B cell (primary cell): ENCODE data around the gene NCOA3. TPM values are rescaled to one million over a fixed set of nuclear protein-coding genes. Genes with fewer than 3 reads are reported as not detected.

ENCODE experiments used
- ATAC-seq: fragments of 200-7000 bp; cut with Tn5 transposase; one replicate; pipeline ENCODE4 v1.10.0; 2021; ENCODE audit warnings: low read depth, mild to moderate bottlenecking, moderate number of reproducible peaks, moderate library complexity
- CTCF ChIA-PET: fragments of 350-600 bp; sonication (Branson Sonifier 250); formaldehyde crosslinking; loops from one replicate; lab custom pipeline; 2021; ENCODE audit warnings: antibody characterized with exemption, inconsistent platforms; lab: Charles Lee
- POLR2A ChIA-PET: fragments of 350-600 bp; sonication (Branson Sonifier 250); formaldehyde crosslinking; loops from one replicate; lab custom pipeline; 2021; ENCODE audit warnings: antibody characterized with exemption; lab: Charles Lee
- DNase-seq: peaks from one replicate; pipeline ENCODE4 v3.0.0; 2013
- H2AFZ ChIP-seq: 2 replicates; pipeline ENCODE4 v1.6.1; 2012; ENCODE audit warnings: mild to moderate bottlenecking, low read depth, low read length; ENCODE audit not compliant: insufficient read depth, poor library complexity, severe bottlenecking
- H3K27ac ChIP-seq, 2 donors: 1 replicate in 1 of 2; 2 replicates in 1 of 2; pipeline ENCODE4 v1.5.1; 2012 to 2013; ENCODE audit warnings: low read length in 2 of 2, mild to moderate bottlenecking in 2 of 2, moderate library complexity in 1 of 2
- H3K27me3 ChIP-seq, 4 experiments: fragments of 200-600 bp in 1 of 4; sonication (generic) in 1 of 4; replicated peaks in 1 of 4; 1 replicate in 2 of 4; 2 replicates in 2 of 4; pipeline versions ENCODE4 v1.6.1 to v1.7.0; 2013 to 2016; ENCODE audit warnings: low read length in 3 of 4, mild to moderate bottlenecking in 2 of 4, mixed read lengths in 1 of 4, moderate library complexity in 1 of 4; ENCODE audit not compliant: insufficient read depth in 4 of 4, control insufficient read depth in 3 of 4; ENCODE audit errors: control extremely low read depth in 1 of 4
- H3K36me3 ChIP-seq, 2 experiments: replicated peaks in 1 of 2; 1 replicate in 1 of 2; 2 replicates in 1 of 2; pipeline versions ENCODE4 v1.6.1 to v1.7.1; 2013; ENCODE audit warnings: low read length in 1 of 2; ENCODE audit not compliant: insufficient read depth in 2 of 2, control insufficient read depth in 1 of 2; ENCODE audit errors: control extremely low read depth in 1 of 2, extremely low read depth in 1 of 2
- H3K4me1 ChIP-seq, 2 donors: fragments of 200-600 bp in 1 of 2; sonication (generic) in 1 of 2; 1 replicate in 1 of 2; 2 replicates in 1 of 2; pipeline versions ENCODE4 v1.5.1 to v1.6.1; 2013 to 2017; ENCODE audit warnings: low read length in 2 of 2; ENCODE audit not compliant: control insufficient read depth in 2 of 2, insufficient read depth in 2 of 2
- H3K4me2 ChIP-seq: replicated peaks from 2 replicates; pipeline ENCODE3; 2012; ENCODE audit warnings: mild to moderate bottlenecking, low read depth, low read length; ENCODE audit not compliant: poor library complexity, severe bottlenecking
- H3K4me3 ChIP-seq, 5 experiments: fragments of 200-600 bp in 1 of 5; sonication (generic) in 1 of 5; 1 replicate in 3 of 5; 2 replicates in 2 of 5; pipeline versions ENCODE4 v1.5.1 to v1.7.0; 2011 to 2016; ENCODE audit warnings: low read length in 4 of 5, mild to moderate bottlenecking in 4 of 5, low read depth in 2 of 5, control low read depth in 1 of 5, moderate library complexity in 1 of 5; ENCODE audit not compliant: insufficient read depth in 1 of 5; ENCODE audit errors: control extremely low read depth in 1 of 5, extremely low read depth in 1 of 5
- H3K79me2 ChIP-seq: fragments of 200-600 bp; sonication (generic); one replicate; pipeline ENCODE4 v1.6.0; 2016; ENCODE audit warnings: low read length; ENCODE audit not compliant: control insufficient read depth, insufficient read depth
- H3K9ac ChIP-seq: fragments of 200-600 bp; sonication (generic); 2 replicates; pipeline ENCODE4 v1.6.1; 2017; ENCODE audit warnings: mild to moderate bottlenecking, low read length, moderate library complexity
- H3K9me3 ChIP-seq, 3 donors: one replicate each; pipeline versions ENCODE4 v1.6.1 to v1.7.1; 2013; ENCODE audit warnings: low read length in 2 of 3; ENCODE audit not compliant: control insufficient read depth in 2 of 3, insufficient read depth in 1 of 3; ENCODE audit errors: control extremely low read depth in 1 of 3
- H4K20me1 ChIP-seq: 2 replicates; pipeline ENCODE4 v1.6.0; 2012; ENCODE audit warnings: mild to moderate bottlenecking, low read length; ENCODE audit not compliant: insufficient read depth, control insufficient read depth, poor library complexity, severe bottlenecking
- H3K27ac Mint-ChIP-seq: one replicate; pipeline ENCODE4 v1.8.0; 2021; ENCODE audit warnings: mixed read lengths
- H3K27me3 Mint-ChIP-seq: one replicate; pipeline ENCODE4 v1.8.0; 2021; ENCODE audit warnings: mixed read lengths
- H3K4me1 Mint-ChIP-seq: one replicate; pipeline ENCODE4 v1.8.0; 2021; ENCODE audit warnings: mixed read lengths
- H3K4me3 Mint-ChIP-seq: one replicate; pipeline ENCODE4 v1.8.0; 2021; ENCODE audit warnings: mixed read lengths
- H3K9me3 Mint-ChIP-seq: one replicate; pipeline ENCODE4 v1.8.0; 2022; ENCODE audit warnings: mixed read lengths; ENCODE audit not compliant: insufficient read depth
- EZH2 ChIP-seq: IDR thresholded peaks from 2 replicates; pipeline ENCODE4 v1.6.1; 2012; ENCODE audit warnings: borderline replicate concordance, low read depth, mild to moderate bottlenecking, moderate library complexity, low read length; ENCODE audit not compliant: insufficient read depth, poor library complexity, severe bottlenecking
- WGBS: methylation state at CpG from one replicate; pipeline ENCODE4 v1.1.5; 2013; ENCODE audit warnings: missing lambda C conversion rate; ENCODE audit not compliant: insufficient coverage; 5-methylcytosine and 5-hydroxymethylcytosine counted together
- intact Hi-C: fragments of 100-400 bp; cut with micrococcal nuclease; formaldehyde crosslinking; loops from one replicate; pipeline ENCODE4 v1.10.0; 2022
- polyA plus RNA-seq: library from polyadenylated mRNA; depleted of rRNA; stranded (reverse); fragments of >200 nt; gene quantifications from 2 replicates; pipeline ENCODE4 v1.2.3, GENCODE V29; 2012
- total RNA-seq, 2 donors: library from RNA; stranded (reverse); fragments of 120-200 nt in 1 of 2; gene quantifications; 1 replicate in 1 of 2; 2 replicates in 1 of 2; pipeline versions ENCODE4 v1.2.3 to v1.2.4, GENCODE V29; 2013 to 2022
- TF ChIP-seq, protein P1 (sequence below): fragments of 200-600 bp; IDR thresholded peaks from one replicate; pipeline ENCODE4 v1.8.0; 2022; ENCODE audit warnings: antibody characterized with exemption, mild to moderate bottlenecking

Gene NCOA3
- total and polyA plus RNA-seq, 2 donors (not counting 1 experiment from before 2014, with no cell fraction given) = 54.0 to 309 TPM

DNA sequence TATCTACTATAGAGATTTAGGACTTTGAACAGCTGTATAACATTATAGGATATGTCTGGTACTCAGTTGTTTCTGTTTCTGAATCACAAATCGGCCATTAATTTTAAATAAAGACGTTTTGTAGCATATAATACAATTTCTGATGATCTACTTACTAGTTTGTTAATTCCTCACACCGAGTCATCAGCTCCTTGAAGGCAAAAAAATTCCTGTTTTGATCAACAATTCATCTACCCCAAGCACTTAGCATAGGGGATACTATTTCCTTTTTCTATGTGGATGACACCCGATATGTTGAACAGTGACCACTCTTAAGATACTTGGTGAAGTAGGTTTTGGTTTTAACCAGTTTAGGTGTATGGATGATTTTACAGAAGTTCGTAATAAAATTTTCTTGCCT lies 107.3 kb downstream of the NCOA3 start:
- H3K27ac ChIP-seq = peak overlapping the region in 1 of 2 donors; percentile 0
- no peak overlapping the region for H3K27ac Mint-ChIP-seq
- H3K79me2 ChIP-seq = peaks cover 100% of the 10 kb centered on the region
- WGBS = no CpG with 5 or more reads among the region's 5 CpGs
- TF ChIP-seq, protein P1, sequence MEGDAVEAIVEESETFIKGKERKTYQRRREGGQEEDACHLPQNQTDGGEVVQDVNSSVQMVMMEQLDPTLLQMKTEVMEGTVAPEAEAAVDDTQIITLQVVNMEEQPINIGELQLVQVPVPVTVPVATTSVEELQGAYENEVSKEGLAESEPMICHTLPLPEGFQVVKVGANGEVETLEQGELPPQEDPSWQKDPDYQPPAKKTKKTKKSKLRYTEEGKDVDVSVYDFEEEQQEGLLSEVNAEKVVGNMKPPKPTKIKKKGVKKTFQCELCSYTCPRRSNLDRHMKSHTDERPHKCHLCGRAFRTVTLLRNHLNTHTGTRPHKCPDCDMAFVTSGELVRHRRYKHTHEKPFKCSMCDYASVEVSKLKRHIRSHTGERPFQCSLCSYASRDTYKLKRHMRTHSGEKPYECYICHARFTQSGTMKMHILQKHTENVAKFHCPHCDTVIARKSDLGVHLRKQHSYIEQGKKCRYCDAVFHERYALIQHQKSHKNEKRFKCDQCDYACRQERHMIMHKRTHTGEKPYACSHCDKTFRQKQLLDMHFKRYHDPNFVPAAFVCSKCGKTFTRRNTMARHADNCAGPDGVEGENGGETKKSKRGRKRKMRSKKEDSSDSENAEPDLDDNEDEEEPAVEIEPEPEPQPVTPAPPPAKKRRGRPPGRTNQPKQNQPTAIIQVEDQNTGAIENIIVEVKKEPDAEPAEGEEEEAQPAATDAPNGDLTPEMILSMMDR = no peak
- no peak for TF ChIP-seq EZH2
- H3K9ac ChIP-seq = no peak overlapping the region
- H3K4me2 ChIP-seq = no peak overlapping the region
- peaks cover 30 to 37% of the 10 kb centered on the region in 2 donors for H3K4me1 ChIP-seq
- no peak for DNase-seq
- intact Hi-C loops = loop anchor here (5.0 kb wide), 1 partner anchor 102 kb away; no protein-coding TSS in a partner anchor
- peaks cover 0 to 45% of the 10 kb centered on the region in 2 experiments for H3K36me3 ChIP-seq
- peaks cover 78% of the 10 kb centered on the region for H4K20me1 ChIP-seq
- ChIA-PET POLR2A (interaction anchor here (0.6 to 1.2 kb wide), 2 partner anchors 13 to 48 kb away, joined by 4 to 8 read pairs; no protein-coding TSS in a partner anchor), CTCF (interaction anchor here (0.5 to 1.5 kb wide), 6 partner anchors 8 to 337 kb away, joined by 3 to 7 read pairs (median 5); no protein-coding TSS in a partner anchor)
- ATAC-seq = no peak
- H3K27me3 Mint-ChIP-seq = no peaks in the 10 kb centered on the region
- H3K27me3 ChIP-seq = no peaks in the 10 kb centered on the region
- peaks cover 70% of the 10 kb centered on the region for H3K4me1 Mint-ChIP-seq
- no peak overlapping the region for H2AFZ ChIP-seq
- H3K9me3 Mint-ChIP-seq = no peaks in the 10 kb centered on the region
- H3K9me3 ChIP-seq = no peaks in the 10 kb centered on the region
- no peak overlapping the region for H3K4me3 ChIP-seq
- no peak overlapping the region for H3K4me3 Mint-ChIP-seq

DNA sequence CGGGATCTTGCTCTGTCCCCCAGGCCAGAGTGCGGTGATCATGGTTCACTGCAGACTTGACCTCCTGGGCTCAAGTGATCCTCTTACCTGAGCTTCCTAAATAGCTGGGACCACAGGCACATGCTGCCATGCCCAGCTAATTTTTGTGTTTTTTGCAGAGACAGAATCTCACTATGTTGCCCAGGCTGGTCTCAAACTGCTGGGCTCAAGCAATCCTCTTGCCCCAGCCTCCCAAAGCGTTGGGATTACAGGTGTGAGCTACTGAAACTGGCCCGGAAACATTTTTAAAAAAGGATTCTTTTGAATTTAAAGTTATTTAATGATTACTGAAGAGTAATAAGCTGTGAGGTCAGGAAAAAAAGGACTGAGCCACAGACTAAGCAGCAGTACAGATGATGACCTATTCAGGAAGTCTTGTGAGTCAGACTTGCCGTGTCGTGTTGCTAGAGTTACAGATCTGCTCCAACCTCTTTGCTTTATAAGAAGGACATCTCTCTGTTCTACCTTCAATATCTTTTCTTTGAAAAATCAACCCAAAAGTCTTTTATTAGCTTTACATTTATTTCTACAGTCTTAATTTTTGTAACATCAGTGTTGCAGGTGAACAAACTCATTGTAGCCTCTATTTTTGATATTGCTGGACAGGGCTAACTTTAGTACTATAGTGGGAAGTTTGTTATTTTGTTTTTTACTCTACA lies 108.7 kb downstream of the NCOA3 start:
- H3K9me3 ChIP-seq = no peaks in the 10 kb centered on the region
- no peaks in the 10 kb centered on the region for H3K9me3 Mint-ChIP-seq
- CTCF ChIA-PET = interaction anchor here (1.0 to 1.8 kb wide), 8 partner anchors 8 to 337 kb away, joined by 3 to 8 read pairs (median 5); no protein-coding TSS in a partner anchor
- 84% methylated on average over 2 of the region's 6 CpGs for WGBS
- no peaks in the 10 kb centered on the region for H3K27me3 Mint-ChIP-seq
- H3K27me3 ChIP-seq = no peaks in the 10 kb centered on the region
- peak overlapping the region; percentile 31 for H3K4me2 ChIP-seq
- DNase-seq (peak; percentile 52), ATAC-seq (peak; percentile 89)
- no peak overlapping the region for H2AFZ ChIP-seq
- peaks cover 72% of the 10 kb centered on the region for H4K20me1 ChIP-seq
- intact Hi-C loops = loop anchor here (1.0 to 5.0 kb wide), 2 partner anchors 11 to 33 kb away; no protein-coding TSS in a partner anchor
- peak overlapping the region; percentile 15 to 73 for H3K27ac ChIP-seq
- H3K79me2 ChIP-seq = peaks cover 100% of the 10 kb centered on the region
- peak overlapping the region; percentile 81 for H3K27ac Mint-ChIP-seq
- H3K4me1 Mint-ChIP-seq = peaks cover 76% of the 10 kb centered on the region
- POLR2A ChIA-PET = interaction anchor here (0.6 to 0.9 kb wide), 2 partner anchors 31 to 97 kb away, joined by 3 to 12 read pairs; no protein-coding TSS in a partner anchor
- TF ChIP-seq EZH2 = no peak
- TF ChIP-seq, protein P1 = no peak
- H3K9ac ChIP-seq = peak overlapping the region; percentile 17
- H3K4me3 ChIP-seq = no peak overlapping the region
- peak overlapping the region; percentile 68 for H3K4me3 Mint-ChIP-seq
- H3K36me3 ChIP-seq = peaks cover 0 to 51% of the 10 kb centered on the region in 2 experiments
- peaks cover 27 to 37% of the 10 kb centered on the region in 2 donors for H3K4me1 ChIP-seq
